Psoas muscle (tissue), 8 donors: ENCODE measurements around the gene MISFA. TPM values are rescaled to one million over a fixed set of nuclear protein-coding genes. Genes with fewer than 3 reads are reported as not detected.

Experiments used
- ATAC-seq, 4 donors: fragments of 200-7000 bp; cut with Tn5 transposase; one replicate each; pipeline ENCODE4 v1.9.1; 2020; ENCODE audit warnings: moderate library complexity in 3 of 4, mild to moderate bottlenecking in 2 of 4
- DNase-seq, 2 donors: peaks; one replicate each; pipeline ENCODE4 v3.0.0-alpha.2; 2020
- H3K27ac ChIP-seq: fragments of 200-600 bp; one replicate; pipeline ENCODE4 v1.8.0; 2022
- H3K27me3 ChIP-seq, 3 donors: fragments of 200-600 bp in 1 of 3; one replicate each; pipeline versions ENCODE4 v1.6.1 to v1.8.0; 2013 to 2022; ENCODE audit warnings: low read length in 2 of 3, mild to moderate bottlenecking in 2 of 3, moderate library complexity in 1 of 3; ENCODE audit not compliant: insufficient read depth in 3 of 3
- H3K36me3 ChIP-seq, 2 donors: fragments of 200-600 bp in 1 of 2; one replicate each; pipeline versions ENCODE4 v1.6.1 to v1.8.0; 2013 to 2022; ENCODE audit warnings: low read depth in 1 of 2, mild to moderate bottlenecking in 1 of 2, moderate library complexity in 1 of 2; ENCODE audit not compliant: insufficient read depth in 1 of 2
- H3K4me1 ChIP-seq: fragments of 200-600 bp; one replicate; pipeline ENCODE4 v1.8.0; 2022
- H3K4me3 ChIP-seq: fragments of 200-600 bp; one replicate; pipeline ENCODE4 v1.8.0; 2022; ENCODE audit warnings: mild to moderate bottlenecking
- H3K9me3 ChIP-seq: fragments of 200-600 bp; one replicate; pipeline ENCODE4 v1.8.0; 2022
- WGBS, 3 donors: extraction: QIAGEN DNeasy Blood & Tissue Kit; methylation state at CpG; one replicate each; pipeline versions ENCODE4 v1.1.6 to v1.1.7; 2013; 5-methylcytosine and 5-hydroxymethylcytosine counted together
- intact Hi-C, 2 donors: fragments of 100-400 bp; cut with DNase I; formaldehyde crosslinking; loops; one replicate each; pipeline versions ENCODE4 v1.11.0 to v1.14.2; 2022
- polyA plus RNA-seq, 3 donors: library from polyadenylated mRNA; stranded (reverse); fragments of 200-250 nt; gene quantifications; one replicate each; pipeline ENCODE4 v1.2.3, GENCODE V29; 2013
- total RNA-seq, 4 donors: library from RNA; stranded (reverse); fragmentation: NEBNext Ultra II Directional in 2 of 4; extraction: Animal tissue kit (Norgen Biotek cat#: 25700) in 2 of 4; gene quantifications; one replicate each; pipeline versions ENCODE4 v1.2.1 to v1.2.4, GENCODE V29; 2021 to 2023
- TF ChIP-seq, protein P1 (sequence below): fragments of 200-600 bp; IDR thresholded peaks from one replicate; pipeline ENCODE4 v1.8.0; 2022; ENCODE audit warnings: antibody characterized with exemption
- donor health status: healthy with polysubstance abuse.
- donor health status: DM: no; HTN: no; CAD: no; lungs with moderate emphysema.
- donor health status: Bipolar disorder and iron deficiency.
- donor health status: healthy.
- donor health status: DM: yes; HTN: yes; CAD: no.
- donor health status: DM: no; HTN: no; CAD: no.
- donor health status: DM: no; HTN: no; CAD: no.
- donor health status: DM: yes; HTN: yes; CAD: no.

The MISFA gene
- total and polyA plus RNA-seq, 7 donors: 1.4 to 7.2 (median 5.8) TPM

DNA sequence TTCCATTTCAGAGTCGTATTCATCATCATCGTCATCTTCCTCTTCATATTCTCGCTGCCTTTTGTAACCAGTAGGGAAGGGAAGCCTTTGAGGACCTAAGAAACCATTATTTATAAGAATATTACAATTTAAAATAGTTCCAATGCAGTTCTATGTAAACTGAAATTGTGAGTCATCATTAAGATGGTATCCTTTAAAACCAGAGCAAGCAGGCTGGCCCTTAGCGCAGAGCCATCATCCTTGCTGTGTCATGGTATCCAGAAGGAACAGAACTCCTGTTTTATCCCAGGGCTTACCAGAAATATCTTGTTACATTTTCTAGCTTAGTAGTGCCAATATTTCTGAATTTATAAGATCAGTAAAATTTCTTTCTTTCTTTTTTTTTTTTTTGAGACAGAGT is 12.8 kb downstream of the MISFA start:
- intact Hi-C loops: no loop called here
- peaks cover 13 to 83% of the 10 kb centered on the region in 2 donors for H3K36me3 ChIP-seq
- ATAC-seq (no peak), DNase-seq (no peak)
- no peak overlapping the region for H3K27ac ChIP-seq
- 82 to 94% (median 87%) methylated on average over 4 of the region's 4 CpGs for WGBS, 3 donors
- TF ChIP-seq, protein P1, sequence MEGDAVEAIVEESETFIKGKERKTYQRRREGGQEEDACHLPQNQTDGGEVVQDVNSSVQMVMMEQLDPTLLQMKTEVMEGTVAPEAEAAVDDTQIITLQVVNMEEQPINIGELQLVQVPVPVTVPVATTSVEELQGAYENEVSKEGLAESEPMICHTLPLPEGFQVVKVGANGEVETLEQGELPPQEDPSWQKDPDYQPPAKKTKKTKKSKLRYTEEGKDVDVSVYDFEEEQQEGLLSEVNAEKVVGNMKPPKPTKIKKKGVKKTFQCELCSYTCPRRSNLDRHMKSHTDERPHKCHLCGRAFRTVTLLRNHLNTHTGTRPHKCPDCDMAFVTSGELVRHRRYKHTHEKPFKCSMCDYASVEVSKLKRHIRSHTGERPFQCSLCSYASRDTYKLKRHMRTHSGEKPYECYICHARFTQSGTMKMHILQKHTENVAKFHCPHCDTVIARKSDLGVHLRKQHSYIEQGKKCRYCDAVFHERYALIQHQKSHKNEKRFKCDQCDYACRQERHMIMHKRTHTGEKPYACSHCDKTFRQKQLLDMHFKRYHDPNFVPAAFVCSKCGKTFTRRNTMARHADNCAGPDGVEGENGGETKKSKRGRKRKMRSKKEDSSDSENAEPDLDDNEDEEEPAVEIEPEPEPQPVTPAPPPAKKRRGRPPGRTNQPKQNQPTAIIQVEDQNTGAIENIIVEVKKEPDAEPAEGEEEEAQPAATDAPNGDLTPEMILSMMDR: no peak
- no peak overlapping the region for H3K4me3 ChIP-seq
- no peaks in the 10 kb centered on the region for H3K27me3 ChIP-seq
- no peaks in the 10 kb centered on the region for H3K9me3 ChIP-seq
- H3K4me1 ChIP-seq: no peaks in the 10 kb centered on the region

- WGBS, 3 donors: 87 to 92% (median 92%) methylated on average over 10 of the region's 10 CpGs
- ATAC-seq (no peak), DNase-seq (no peak)
- intact Hi-C loops: no loop called here
- H3K27ac ChIP-seq: no peak overlapping the region
- peaks cover 8 to 60% of the 10 kb centered on the region in 2 donors for H3K36me3 ChIP-seq
- TF ChIP-seq, protein P1: no peak
- no peak overlapping the region for H3K4me3 ChIP-seq
- no peaks in the 10 kb centered on the region for H3K9me3 ChIP-seq
- H3K27me3 ChIP-seq: no peaks in the 10 kb centered on the region
- peaks cover 14% of the 10 kb centered on the region for H3K4me1 ChIP-seq
Measured at GRCh38 chr11:18614667-18615066, 15.1 kb downstream of the MISFA start.

GRCh38 chr11:18615628-18616392 is 16.2 kb downstream of the MISFA start:
- peaks cover 14% of the 10 kb centered on the region for H3K4me1 ChIP-seq
- no peak overlapping the region for H3K4me3 ChIP-seq
- TF ChIP-seq, protein P1: no peak
- no peak overlapping the region for H3K27ac ChIP-seq
- DNase-seq (no peak), ATAC-seq (no peak)
- H3K9me3 ChIP-seq: no peaks in the 10 kb centered on the region
- H3K36me3 ChIP-seq: peaks cover 8 to 49% of the 10 kb centered on the region in 2 donors
- H3K27me3 ChIP-seq: no peaks in the 10 kb centered on the region
- intact Hi-C loops: no loop called here
- WGBS, 3 donors: 93 to 95% (median 93%) methylated on average over 11 of the region's 11 CpGs

GRCh38 chr11:18617688-18618341 is 18.2 kb downstream of the MISFA start:
- TF ChIP-seq, protein P1: no peak
- Histone ChIP-seq H3K4me3 (no peak overlapping the region), H3K4me1 (peaks cover 14% of the 10 kb centered on the region), H3K36me3 (peaks cover 4 to 31% of the 10 kb centered on the region in 2 donors), H3K27me3 (no peaks in the 10 kb centered on the region), H3K27ac (peak overlapping the region; percentile 12), H3K9me3 (no peaks in the 10 kb centered on the region)
- intact Hi-C loops: no loop called here
- ATAC-seq (no peak), DNase-seq (no peak)
- 74 to 84% (median 84%) methylated on average over 10 of the region's 10 CpGs for WGBS, 3 donors
